Fibroblast of the conjunctiva (primary cell): ENCODE results near the gene ETAA1.

Source experiments
- DNase-seq: peaks from one replicate; pipeline ENCODE4 v3.0.0-alpha.2; 2010; ENCODE audit warnings: low read depth

ETAA1 gene

GRCh38 chr2:67438337-67438736, 41.2 kb downstream of the ETAA1 start:
- no peak for DNase-seq

GRCh38 chr2:67445652-67446268, 48.6 kb downstream of the ETAA1 start:
- DNase-seq: no peak

GRCh38 chr2:67446491-67446911, 49.4 kb downstream of the ETAA1 start:
- no peak for DNase-seq

DNA sequence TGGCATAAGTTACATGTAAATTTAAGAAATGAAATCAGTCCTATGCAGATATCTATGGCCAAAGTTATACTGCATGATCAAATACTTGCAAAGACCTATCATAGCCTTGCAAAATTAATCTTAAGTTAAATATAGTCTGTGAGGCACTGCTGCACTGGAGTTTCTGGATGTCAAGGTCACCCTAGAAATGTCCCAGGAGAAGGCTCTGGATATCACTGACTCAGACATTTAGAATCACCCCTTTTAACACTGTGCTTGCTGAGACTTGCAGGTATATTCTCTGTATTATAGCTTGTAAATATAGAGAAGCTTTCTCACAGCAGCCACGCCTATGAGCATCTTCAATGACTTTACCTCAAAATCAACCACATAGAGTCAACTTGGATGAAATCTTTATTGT, 51.5 kb downstream of the ETAA1 start:
- no peak for DNase-seq

DNA sequence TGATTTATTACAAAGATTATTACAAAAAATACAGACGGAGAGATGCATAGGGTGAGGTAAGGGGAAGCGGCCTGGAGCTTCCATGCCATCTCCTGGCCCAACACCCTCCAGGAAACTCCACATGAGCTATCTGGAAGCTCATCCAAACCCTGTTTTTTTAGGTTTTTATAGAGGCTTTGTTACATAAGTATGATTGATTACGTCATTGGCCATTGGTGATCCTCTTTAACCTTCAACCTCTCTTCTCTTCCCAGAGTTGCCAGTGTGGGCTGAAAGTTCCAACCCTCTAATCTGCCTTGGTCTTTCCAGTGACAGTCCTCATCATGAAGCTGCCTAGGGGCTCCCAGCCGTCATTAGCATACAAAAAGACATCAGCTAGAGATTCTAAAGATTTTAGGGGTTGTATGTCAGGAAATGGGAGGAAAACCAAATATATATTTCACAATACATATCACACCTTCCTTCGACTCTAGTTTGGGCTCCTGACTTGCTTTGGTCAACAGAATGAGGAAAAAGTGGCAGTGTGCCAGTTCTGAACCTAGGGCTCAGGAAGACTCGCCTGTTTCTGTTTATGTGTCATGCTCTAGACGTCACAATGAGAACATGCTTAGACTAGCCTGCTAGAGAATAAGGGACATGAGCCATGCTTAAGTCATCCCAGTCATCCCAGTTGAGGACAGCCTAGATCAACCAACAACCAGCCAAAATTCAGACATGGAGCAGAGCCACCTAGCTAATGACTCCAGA, 54.1 kb downstream of the ETAA1 start:
- peak; percentile 9 for DNase-seq

DNA sequence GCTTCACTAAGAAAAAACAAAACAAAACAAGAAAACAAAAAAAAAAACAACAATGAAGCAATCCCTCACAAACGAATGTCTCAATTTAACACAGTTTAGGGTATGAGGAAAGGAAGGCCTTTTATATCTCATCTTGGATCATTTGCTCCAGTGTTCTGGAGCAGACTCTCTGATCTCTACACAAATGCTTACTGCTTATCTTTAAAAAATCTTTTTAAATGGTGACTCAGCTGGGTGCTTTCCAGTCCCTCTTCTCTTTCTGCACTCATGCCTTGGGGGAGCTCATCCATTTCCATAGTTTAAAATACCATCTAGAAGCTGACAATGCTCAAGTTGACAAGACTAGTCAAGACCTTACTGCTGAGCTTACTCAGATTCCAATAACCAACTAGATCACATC, 56.2 kb downstream of the ETAA1 start:
- DNase-seq: no peak

GRCh38 chr2:67455219-67456142, 58.3 kb downstream of the ETAA1 start:
- DNase-seq: no peak

DNA sequence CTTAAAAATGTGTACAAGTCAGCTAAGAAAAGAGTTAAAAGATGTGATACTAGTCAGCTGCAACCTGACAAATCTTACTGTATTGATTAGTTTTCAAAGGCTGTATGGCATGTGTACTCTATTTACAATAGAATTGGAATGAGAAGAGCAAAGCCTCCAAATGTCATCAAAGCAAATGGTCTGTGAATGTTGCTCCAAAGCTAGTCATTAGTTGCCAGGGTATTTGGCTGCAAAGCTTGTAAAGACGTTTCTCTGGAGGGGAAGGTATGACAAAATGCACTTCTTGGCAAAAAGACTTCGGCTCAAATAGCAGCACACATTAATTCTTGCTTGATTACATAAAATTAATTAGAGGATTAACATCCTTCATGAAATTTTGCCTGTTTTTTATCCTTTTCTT, 59.3 kb downstream of the ETAA1 start:
- DNase-seq: no peak

DNA sequence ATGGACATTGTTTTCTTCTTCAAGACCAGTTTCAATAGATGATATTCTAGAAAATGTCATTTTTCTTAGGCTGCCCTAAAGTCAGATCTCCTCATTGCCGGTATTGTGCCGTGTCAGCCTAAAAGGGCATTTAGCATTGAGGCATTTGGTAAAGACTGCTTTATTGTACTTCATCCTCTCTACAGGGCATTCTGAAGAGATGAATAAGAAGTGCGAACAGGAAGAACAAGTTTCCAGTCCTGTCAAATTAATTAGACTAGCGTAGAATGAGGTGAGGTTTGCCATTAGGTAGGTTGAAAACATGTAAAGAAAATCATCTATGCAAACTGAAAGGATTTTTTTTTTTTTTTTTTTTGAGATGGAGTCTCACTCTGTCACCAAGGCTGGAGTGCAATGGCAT, 60.6 kb downstream of the ETAA1 start:
- no peak for DNase-seq

- no peak for DNase-seq
Measured at GRCh38 chr2:67459761-67460160, 62.6 kb downstream of the ETAA1 start.
